GM13977 (cell line): ENCODE measurements around the gene FGFBP3.

Source experiments
- DNase-seq: peaks from one replicate; pipeline ENCODE4 v3.0.0; 2012; ENCODE audit warnings: low spot score
- in situ Hi-C: fragments of 300-500 bp; cut with MboI; formaldehyde crosslinking; loops from one replicate; pipeline ENCODE4 v1.12.0; 2022; ENCODE audit warnings: low sequenced_read_pairs, low pct_unique_long_range_greater_than_20kb, mixed read lengths, inconsistent platforms; ENCODE audit not compliant: unreplicated experiment
- TF ChIP-seq, protein P1 (sequence below): IDR thresholded peaks from 2 replicates; pipeline ENCODE4 v1.5.1; 2012; ENCODE audit warnings: mild to moderate bottlenecking, control low read depth; ENCODE audit not compliant: insufficient read depth; ENCODE audit errors: extremely low read depth, missing control alignments

The FGFBP3 gene

DNA sequence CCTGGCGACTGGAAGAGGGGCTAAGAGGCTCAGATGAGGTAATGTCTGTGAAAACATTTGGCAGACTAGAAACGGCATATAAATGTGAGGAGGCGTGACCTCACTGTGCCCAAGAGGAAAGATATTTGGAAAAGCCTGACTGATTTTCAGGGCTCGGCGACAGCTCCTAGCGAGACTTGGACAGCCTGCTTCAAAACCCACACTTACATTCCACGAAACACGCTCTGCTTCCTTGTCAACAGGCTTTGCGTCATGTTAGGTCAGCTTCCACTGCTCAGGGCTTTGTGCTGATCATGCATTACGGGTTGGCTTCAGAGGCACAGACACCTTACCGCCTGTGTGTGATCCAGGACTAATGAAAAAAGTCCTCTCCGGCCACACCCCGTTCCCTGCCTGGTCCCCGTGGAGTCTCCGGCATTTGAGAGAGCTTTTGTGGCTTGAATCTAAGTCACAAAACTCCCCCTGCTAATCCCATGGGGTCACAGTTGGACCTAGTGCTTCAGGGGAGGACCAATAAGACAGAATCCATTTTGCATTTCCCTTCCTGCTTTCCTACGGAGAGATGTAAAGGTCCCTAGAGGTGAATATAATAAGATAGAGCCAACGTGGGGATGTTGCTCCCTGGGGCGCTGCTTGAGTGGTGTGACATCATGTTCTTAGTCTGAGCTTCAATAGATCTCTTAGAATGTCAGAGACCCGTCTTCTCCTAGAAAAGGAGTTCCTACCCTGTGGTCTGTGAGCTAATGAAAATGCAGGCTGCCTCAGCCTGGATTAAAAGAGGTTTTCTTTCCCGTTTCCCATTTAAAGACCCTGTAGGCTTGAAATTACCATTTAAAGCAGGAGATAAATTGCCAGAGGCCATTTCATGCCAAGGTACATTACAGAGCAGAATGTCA is 25.5 kb downstream of the FGFBP3 start:
- TF ChIP-seq, protein P1, sequence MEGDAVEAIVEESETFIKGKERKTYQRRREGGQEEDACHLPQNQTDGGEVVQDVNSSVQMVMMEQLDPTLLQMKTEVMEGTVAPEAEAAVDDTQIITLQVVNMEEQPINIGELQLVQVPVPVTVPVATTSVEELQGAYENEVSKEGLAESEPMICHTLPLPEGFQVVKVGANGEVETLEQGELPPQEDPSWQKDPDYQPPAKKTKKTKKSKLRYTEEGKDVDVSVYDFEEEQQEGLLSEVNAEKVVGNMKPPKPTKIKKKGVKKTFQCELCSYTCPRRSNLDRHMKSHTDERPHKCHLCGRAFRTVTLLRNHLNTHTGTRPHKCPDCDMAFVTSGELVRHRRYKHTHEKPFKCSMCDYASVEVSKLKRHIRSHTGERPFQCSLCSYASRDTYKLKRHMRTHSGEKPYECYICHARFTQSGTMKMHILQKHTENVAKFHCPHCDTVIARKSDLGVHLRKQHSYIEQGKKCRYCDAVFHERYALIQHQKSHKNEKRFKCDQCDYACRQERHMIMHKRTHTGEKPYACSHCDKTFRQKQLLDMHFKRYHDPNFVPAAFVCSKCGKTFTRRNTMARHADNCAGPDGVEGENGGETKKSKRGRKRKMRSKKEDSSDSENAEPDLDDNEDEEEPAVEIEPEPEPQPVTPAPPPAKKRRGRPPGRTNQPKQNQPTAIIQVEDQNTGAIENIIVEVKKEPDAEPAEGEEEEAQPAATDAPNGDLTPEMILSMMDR = no peak
- in situ Hi-C loops = no loop called here
- DNase-seq = no peak

GRCh38 chr10:91880310-91880709 is 29.0 kb downstream of the FGFBP3 start:
- TF ChIP-seq, protein P1 = no peak
- no peak for DNase-seq
- in situ Hi-C loops = no loop called here

DNA sequence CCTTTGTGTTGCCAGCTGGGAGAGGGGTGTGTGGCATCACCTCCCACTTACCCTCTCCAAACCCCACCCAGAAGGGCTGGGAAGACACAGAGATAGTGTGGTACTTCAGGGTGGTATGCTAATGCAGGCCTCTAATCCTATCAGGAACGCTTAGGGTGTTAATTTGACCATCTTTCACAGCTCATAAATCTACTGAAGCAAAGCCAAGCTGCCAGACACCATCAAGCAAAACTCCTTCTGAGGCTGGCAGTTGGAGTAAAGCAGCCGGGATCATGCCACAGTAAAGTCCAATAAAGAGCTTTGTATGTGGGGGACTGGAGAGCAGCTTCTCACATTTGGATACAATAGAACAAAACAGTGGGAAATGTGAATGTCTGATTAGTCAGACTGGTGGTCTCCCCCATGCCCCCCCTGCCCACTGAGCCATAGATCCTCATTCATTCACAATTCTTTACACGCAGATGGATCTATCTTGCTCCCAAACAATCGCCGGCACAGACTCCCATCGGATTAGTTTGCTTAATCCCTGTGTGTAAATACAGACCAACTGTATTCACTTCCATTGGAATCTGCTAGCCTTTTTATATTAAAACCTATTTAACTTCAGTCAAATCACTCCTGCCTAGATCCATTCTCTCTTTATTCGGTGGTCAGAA is 29.6 kb downstream of the FGFBP3 start:
- TF ChIP-seq, protein P1 = no peak
- in situ Hi-C loops = no loop called here
- DNase-seq = no peak

GRCh38 chr10:91875779-91876178 is 33.5 kb downstream of the FGFBP3 start:
- in situ Hi-C loops = no loop called here
- DNase-seq = no peak

GRCh38 chr10:91875156-91875555 is 34.1 kb downstream of the FGFBP3 start:
- in situ Hi-C loops = no loop called here
- DNase-seq = no peak
- TF ChIP-seq, protein P1 = no peak

More at GRCh38 chr10:91875779-91876178, 33.5 kb downstream of the FGFBP3 start:
- TF ChIP-seq, protein P1 = no peak

DNA sequence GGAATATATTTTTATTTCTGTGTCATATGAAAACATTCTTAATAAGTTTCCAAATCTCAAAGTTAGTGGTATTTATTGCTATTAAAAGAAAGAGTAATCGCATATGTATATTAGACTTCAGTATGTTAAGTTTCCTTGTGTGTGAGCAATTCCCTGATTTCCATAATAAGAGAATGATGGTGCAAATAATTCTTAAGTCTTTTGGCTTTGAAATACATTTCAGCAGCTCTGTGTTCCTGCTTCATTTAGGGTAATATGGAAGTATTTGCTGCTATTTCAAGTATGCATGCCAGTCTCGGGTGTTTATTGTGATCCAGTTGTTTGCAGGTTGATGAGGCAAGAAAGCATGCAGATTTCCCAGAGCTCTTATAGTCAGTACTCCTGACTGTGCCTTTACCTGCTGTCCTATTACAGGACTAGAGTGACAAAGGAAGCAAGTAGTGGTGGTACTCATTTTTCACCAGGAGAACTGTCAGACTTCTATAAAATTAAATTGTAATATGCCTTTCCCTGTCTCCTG is 43.7 kb downstream of the FGFBP3 start:
- no peak for DNase-seq
- TF ChIP-seq, protein P1 = no peak
- in situ Hi-C loops = no loop called here
